A549 (cell line): ENCODE results near the gene ST6GAL1.

Source experiments
- CTCF ChIP-seq: fragments of >200 bp; sonication (Bioruptor Twin); formaldehyde crosslinking; IDR thresholded peaks from 3 replicates; pipeline ENCODE4 v1.5.1; 2016
- PBX3 ChIP-seq: IDR thresholded peaks from 2 replicates; pipeline ENCODE4 v1.6.1; 2012

GRCh38 chr3:186994000-186994955 lies 64.0 kb downstream of the ST6GAL1 start:
- TF ChIP-seq PBX3 (no peak), CTCF (no peak)
